Neural cell (in vitro differentiated cells): Measurements from ENCODE around the gene HELZ. TPM values are rescaled to one million over a fixed set of nuclear protein-coding genes. Genes with fewer than 3 reads are reported as not detected.
A peak's percentile ranks its signal among the peaks of the same experiment; 100 is the strongest.

Experiments used
- H2AFZ ChIP-seq: fragments of 200-600, 300-800 bp; sonication (generic), shearing (Covaris generic); 2 replicates; pipeline ENCODE4 v1.6.0; 2014; ENCODE audit warnings: low read depth, mild to moderate bottlenecking, antibody characterized with exemption, low read length, moderate library complexity
- H3F3A ChIP-seq: fragments of 200-600 bp; shearing (Covaris generic); 2 replicates; pipeline ENCODE4 v1.6.1; 2016; ENCODE audit warnings: mild to moderate bottlenecking, moderate library complexity, mixed read lengths, antibody characterized with exemption, low read length; ENCODE audit not compliant: insufficient read depth, poor library complexity, severe bottlenecking
- H3K27ac ChIP-seq: fragments of 200-600, 300-800 bp; sonication (generic), shearing (Covaris generic); 2 replicates; pipeline ENCODE4 v1.5.1; 2014; ENCODE audit warnings: mild to moderate bottlenecking, low read length, moderate library complexity
- H3K27me3 ChIP-seq: fragments of 300-800, 200-600 bp; sonication (generic), shearing (Covaris generic); 2 replicates; pipeline ENCODE4 v1.6.0; 2014; ENCODE audit warnings: mild to moderate bottlenecking, low read depth, low read length, moderate library complexity; ENCODE audit not compliant: insufficient read depth
- H3K36me3 ChIP-seq: fragments of 300-800, 200-600 bp; sonication (generic), shearing (Covaris generic); 2 replicates; pipeline ENCODE4 v1.5.1; 2014; ENCODE audit warnings: mild to moderate bottlenecking, antibody characterized with exemption, low read length, moderate library complexity; ENCODE audit not compliant: insufficient read depth
- H3K4me2 ChIP-seq: fragments of 300-800, 200-600 bp; sonication (generic), shearing (Covaris generic); 2 replicates; pipeline ENCODE4 v1.6.0; 2014; ENCODE audit warnings: mild to moderate bottlenecking, low read length
- H3K4me3 ChIP-seq: fragments of 300-800, 200-600 bp; sonication (generic), shearing (Covaris generic); 2 replicates; pipeline ENCODE4 v1.5.1; 2014; ENCODE audit warnings: mild to moderate bottlenecking, low read length, moderate library complexity
- H3K79me2 ChIP-seq: fragments of 200-600 bp; shearing (Covaris generic); replicated peaks from 2 replicates; pipeline ENCODE4 v1.6.0; 2014; ENCODE audit warnings: mild to moderate bottlenecking, low read length, moderate library complexity; ENCODE audit not compliant: insufficient read depth
- H3K9ac ChIP-seq: fragments of 300-800, 200-600 bp; sonication (generic), shearing (Covaris generic); 2 replicates; pipeline ENCODE4 v1.6.1; 2016; ENCODE audit warnings: mild to moderate bottlenecking, low read length, mixed read lengths
- H3K9me2 ChIP-seq: fragments of 200-600 bp; shearing (Covaris generic); 2 replicates; pipeline ENCODE4 v1.6.1; 2016; ENCODE audit warnings: mild to moderate bottlenecking, low read length, mixed read lengths; ENCODE audit not compliant: insufficient read depth
- H3K9me3 ChIP-seq: fragments of 200-600, 300-800 bp; sonication (generic), shearing (Covaris generic); 2 replicates; pipeline ENCODE4 v1.6.1; 2016; ENCODE audit warnings: mild to moderate bottlenecking, mixed run types, low read length, moderate library complexity, mixed read lengths
- H4K20me1 ChIP-seq: fragments of 200-600 bp; shearing (Covaris generic); 2 replicates; pipeline ENCODE4 v1.6.1; 2016; ENCODE audit warnings: mild to moderate bottlenecking, mixed run types; ENCODE audit not compliant: insufficient read depth
- CTCF ChIP-seq: fragments of 450-650 bp; IDR thresholded peaks from 2 replicates; pipeline ENCODE4 v1.5.1; 2014; ENCODE audit warnings: antibody characterized with exemption, mild to moderate bottlenecking, moderate library complexity; ENCODE audit not compliant: poor library complexity, severe bottlenecking
- EP300 ChIP-seq: fragments of 450-650 bp; conservative IDR thresholded peaks from 2 replicates; pipeline ENCODE4 v1.6.1; 2014; ENCODE audit warnings: antibody characterized with exemption, mild to moderate bottlenecking, moderate library complexity; ENCODE audit not compliant: poor library complexity, severe bottlenecking
- EZH2 ChIP-seq: fragments of 200-600, 300-800 bp; shearing (Covaris generic), sonication (generic); IDR thresholded peaks from 2 replicates; pipeline ENCODE4 v1.6.1; 2014; ENCODE audit warnings: antibody characterized with exemption, low read length, borderline replicate concordance, mild to moderate bottlenecking; ENCODE audit not compliant: insufficient read depth, poor library complexity, severe bottlenecking
- MXI1 ChIP-seq: fragments of 450-650 bp; conservative IDR thresholded peaks from 2 replicates; pipeline ENCODE4 v1.6.1; 2014; ENCODE audit warnings: antibody characterized with exemption, mild to moderate bottlenecking; ENCODE audit not compliant: poor library complexity, severe bottlenecking
- REST ChIP-seq: IDR thresholded peaks from 2 replicates; pipeline ENCODE4 v1.6.1; 2012; ENCODE audit warnings: borderline replicate concordance
- TAF1 ChIP-seq: IDR thresholded peaks from 2 replicates; pipeline ENCODE4 v1.6.1; 2012; ENCODE audit warnings: low read depth
- polyA plus RNA-seq: library from polyadenylated mRNA; depleted of rRNA; stranded (reverse); fragments of >200 nt; gene quantifications from 2 replicates; pipeline ENCODE4 v1.2.3, GENCODE V29; 2014

Gene HELZ
- polyA plus RNA-seq, 1 donor from 2014 or later: 11.7 TPM

- H3K9me3 ChIP-seq: no peaks in the 10 kb centered on the region
- H3K36me3 ChIP-seq: peaks cover 7% of the 10 kb centered on the region
- no peaks in the 10 kb centered on the region for H3F3A ChIP-seq
- no peak overlapping the region for H3K4me3 ChIP-seq
- no peaks in the 10 kb centered on the region for H3K9me2 ChIP-seq
- H3K4me2 ChIP-seq: no peak overlapping the region
- H4K20me1 ChIP-seq: no peaks in the 10 kb centered on the region
- no peak overlapping the region for H3K27ac ChIP-seq
- H3K9ac ChIP-seq: no peak overlapping the region
- H3K27me3 ChIP-seq: no peaks in the 10 kb centered on the region
- TF ChIP-seq MXI1: no peak
- TF ChIP-seq EP300: no peak
- TF ChIP-seq EZH2: no peak
- TF ChIP-seq TAF1: no peak
- no peak for TF ChIP-seq REST
- no peak for TF ChIP-seq CTCF
- H3K79me2 ChIP-seq: no peaks in the 10 kb centered on the region
- no peak overlapping the region for H2AFZ ChIP-seq
These were observed 42.5 kb downstream of the HELZ start for GRCh38 chr17:67202503-67202902.

- Histone ChIP-seq H3K27me3 (no peaks in the 10 kb centered on the region), H3K9me3 (no peaks in the 10 kb centered on the region), H3K4me3 (no peak overlapping the region), H3F3A (no peaks in the 10 kb centered on the region), H3K4me2 (no peak overlapping the region), H2AFZ (no peak overlapping the region), H3K27ac (no peak overlapping the region), H3K9ac (no peak overlapping the region), H3K79me2 (no peaks in the 10 kb centered on the region), H4K20me1 (no peaks in the 10 kb centered on the region), H3K9me2 (no peaks in the 10 kb centered on the region), H3K36me3 (peaks cover 7% of the 10 kb centered on the region)
- TF ChIP-seq CTCF (peak; percentile 35), REST (no peak), TAF1 (no peak), EZH2 (no peak)
These were observed 44.2 kb downstream of the HELZ start for GRCh38 chr17:67200727-67201301.
